ENCODE data around the gene CDK17. TPM values are rescaled to one million over a fixed set of nuclear protein-coding genes. Genes with fewer than 3 reads are reported as not detected.

CDK17 gene
- total and polyA plus RNA-seq, 5 donors from 2014 or later, result 21.6 to 120 (median 26.8) TPM

GRCh38 chr12:96248136-96248931 is 151.9 kb downstream of the CDK17 start:
- H3K27me3 ChIP-seq (ENCODE audit: control insufficient read depth, insufficient read depth, low read length), result no peaks in the 10 kb centered on the region
- no peak overlapping the region for H3K4me3 Mint-ChIP-seq
- DNase-seq (no peak), ATAC-seq (ENCODE audit: low read depth in 2 of 2) (no peak)
- H3K36me3 Mint-ChIP-seq, result peaks cover 46% of the 10 kb centered on the region
- H3K4me1 Mint-ChIP-seq, result peaks cover 16 to 45% (median 36%) of the 10 kb centered on the region in 4 donors
- no peak overlapping the region for H3K27ac ChIP-seq (ENCODE audit: insufficient read depth, low read length, poor library complexity, severe bottlenecking)
- no peak overlapping the region for H3K4me3 ChIP-seq (ENCODE audit: low read depth, low read length)
- H3K9me3 ChIP-seq (ENCODE audit: control insufficient read depth in 2 of 2, low read length in 2 of 2), result no peaks in the 10 kb centered on the region
- peaks cover 0 to 2% (median 0%) of the 10 kb centered on the region in 7 donors for H3K9me3 Mint-ChIP-seq
- H3K27ac Mint-ChIP-seq, result no peak overlapping the region
- peaks cover 83% of the 10 kb centered on the region for H3K36me3 ChIP-seq (ENCODE audit: control insufficient read depth, insufficient read depth, low read length)
- H3K27me3 Mint-ChIP-seq, result no peaks in the 10 kb centered on the region
- peaks cover 4% of the 10 kb centered on the region for H3K4me1 ChIP-seq (ENCODE audit: control insufficient read depth, insufficient read depth, low read length, poor library complexity, severe bottlenecking)

- Mint-ChIP-seq H3K27me3 (no peaks in the 10 kb centered on the region), H3K4me1 (peaks cover 24 to 53% (median 38%) of the 10 kb centered on the region in 4 donors), H3K9me3 (peaks cover 0 to 2% (median 0%) of the 10 kb centered on the region in 7 donors), H3K27ac (peak overlapping the region in 1 of 3 donors; percentile 82), H3K4me3 (no peak overlapping the region), H3K36me3 (peaks cover 43% of the 10 kb centered on the region)
- peaks cover 5% of the 10 kb centered on the region for H3K4me1 ChIP-seq (ENCODE audit: control insufficient read depth, insufficient read depth, low read length, poor library complexity, severe bottlenecking)
- H3K36me3 ChIP-seq (ENCODE audit: control insufficient read depth, insufficient read depth, low read length), result peaks cover 81% of the 10 kb centered on the region
- H3K27ac ChIP-seq (ENCODE audit: insufficient read depth, low read length, poor library complexity, severe bottlenecking), result no peak overlapping the region
- no peak for DNase-seq
- no peak overlapping the region for H3K4me3 ChIP-seq (ENCODE audit: low read depth, low read length)
- H3K9me3 ChIP-seq (ENCODE audit: control insufficient read depth in 2 of 2, low read length in 2 of 2), result no peaks in the 10 kb centered on the region
- no peaks in the 10 kb centered on the region for H3K27me3 ChIP-seq (ENCODE audit: control insufficient read depth, insufficient read depth, low read length)
- no peak for ATAC-seq (ENCODE audit: low read depth in 2 of 2)
Observed at GRCh38 chr12:96247563-96247962, 152.7 kb downstream of the CDK17 start.

- peak overlapping the region in 1 of 3 donors; percentile 70 for H3K27ac Mint-ChIP-seq
- no peaks in the 10 kb centered on the region for H3K27me3 Mint-ChIP-seq
Observed at GRCh38 chr12:96246926-96247505, 153.2 kb downstream of the CDK17 start.

GRCh38 chr12:96244826-96245225 is 155.4 kb downstream of the CDK17 start:
- no peak for DNase-seq
- H3K27ac ChIP-seq (ENCODE audit: insufficient read depth, low read length, poor library complexity, severe bottlenecking), result no peak overlapping the region
- H3K4me3 ChIP-seq (ENCODE audit: low read depth, low read length), result no peak overlapping the region
- no peak for ATAC-seq (ENCODE audit: low read depth in 2 of 2)
- Mint-ChIP-seq H3K27ac (peak overlapping the region in 1 of 3 donors; percentile 64), H3K27me3 (no peaks in the 10 kb centered on the region), H3K36me3 (peaks cover 32% of the 10 kb centered on the region), H3K4me1 (peaks cover 15 to 55% (median 42%) of the 10 kb centered on the region in 4 donors), H3K9me3 (peaks cover 0 to 3% (median 0%) of the 10 kb centered on the region in 7 donors), H3K4me3 (peak overlapping the region in 1 of 4 donors; percentile 15)
- no peaks in the 10 kb centered on the region for H3K9me3 ChIP-seq (ENCODE audit: control insufficient read depth in 2 of 2, low read length in 2 of 2)
- H3K4me1 ChIP-seq (ENCODE audit: control insufficient read depth, insufficient read depth, low read length, poor library complexity, severe bottlenecking), result peaks cover 23% of the 10 kb centered on the region
- H3K36me3 ChIP-seq (ENCODE audit: control insufficient read depth, insufficient read depth, low read length), result peaks cover 61% of the 10 kb centered on the region
- no peaks in the 10 kb centered on the region for H3K27me3 ChIP-seq (ENCODE audit: control insufficient read depth, insufficient read depth, low read length)

More at GRCh38 chr12:96246926-96247505, 153.2 kb downstream of the CDK17 start:
- H3K4me1 ChIP-seq (ENCODE audit: control insufficient read depth, insufficient read depth, low read length, poor library complexity, severe bottlenecking), result peaks cover 11% of the 10 kb centered on the region
- no peak overlapping the region for H3K27ac ChIP-seq (ENCODE audit: insufficient read depth, low read length, poor library complexity, severe bottlenecking)
- H3K9me3 ChIP-seq (ENCODE audit: control insufficient read depth in 2 of 2, low read length in 2 of 2), result no peaks in the 10 kb centered on the region
- H3K9me3 Mint-ChIP-seq, result peaks cover 0 to 2% (median 0%) of the 10 kb centered on the region in 7 donors
- peaks cover 38% of the 10 kb centered on the region for H3K36me3 Mint-ChIP-seq
- DNase-seq (no peak), ATAC-seq (ENCODE audit: low read depth in 2 of 2) (no peak)
- peaks cover 76% of the 10 kb centered on the region for H3K36me3 ChIP-seq (ENCODE audit: control insufficient read depth, insufficient read depth, low read length)
- H3K4me3 ChIP-seq (ENCODE audit: low read depth, low read length), result no peak overlapping the region
- H3K4me3 Mint-ChIP-seq, result no peak overlapping the region
- no peaks in the 10 kb centered on the region for H3K27me3 ChIP-seq (ENCODE audit: control insufficient read depth, insufficient read depth, low read length)
- H3K4me1 Mint-ChIP-seq, result peaks cover 24 to 53% (median 37%) of the 10 kb centered on the region in 4 donors

GRCh38 chr12:96242597-96242996 is 157.6 kb downstream of the CDK17 start:
- ATAC-seq (ENCODE audit: low read depth in 2 of 2), result no peak

GRCh38 chr12:96241846-96242256 is 158.4 kb downstream of the CDK17 start:
- Mint-ChIP-seq H3K4me1 (peaks cover 30 to 65% (median 48%) of the 10 kb centered on the region in 4 donors), H3K27ac (peak overlapping the region; percentile 69 to 82 (median 76)), H3K27me3 (no peaks in the 10 kb centered on the region), H3K4me3 (peak overlapping the region; percentile 47 to 90 (median 68)), H3K36me3 (peaks cover 22% of the 10 kb centered on the region), H3K9me3 (peaks cover 0 to 4% (median 0%) of the 10 kb centered on the region in 7 donors)
- Histone ChIP-seq H3K4me3 (ENCODE audit: low read depth, low read length) (peak overlapping the region; percentile 37), H3K27me3 (ENCODE audit: control insufficient read depth, insufficient read depth, low read length) (no peaks in the 10 kb centered on the region), H3K36me3 (ENCODE audit: control insufficient read depth, insufficient read depth, low read length) (peaks cover 38% of the 10 kb centered on the region), H3K9me3 (ENCODE audit: control insufficient read depth in 2 of 2, low read length in 2 of 2) (no peaks in the 10 kb centered on the region), H3K4me1 (ENCODE audit: control insufficient read depth, insufficient read depth, low read length, poor library complexity, severe bottlenecking) (peaks cover 42% of the 10 kb centered on the region), H3K27ac (ENCODE audit: insufficient read depth, low read length, poor library complexity, severe bottlenecking) (peak overlapping the region; percentile 87)
- ATAC-seq (ENCODE audit: low read depth in 2 of 2) (peak; percentile 87 to 91), DNase-seq (peak; percentile 56 to 73 (median 63))

More at GRCh38 chr12:96242597-96242996, 157.6 kb downstream of the CDK17 start:
- H3K36me3 Mint-ChIP-seq, result peaks cover 22% of the 10 kb centered on the region
- H3K27me3 Mint-ChIP-seq, result no peaks in the 10 kb centered on the region
- Histone ChIP-seq H3K9me3 (ENCODE audit: control insufficient read depth in 2 of 2, low read length in 2 of 2) (no peaks in the 10 kb centered on the region), H3K4me1 (ENCODE audit: control insufficient read depth, insufficient read depth, low read length, poor library complexity, severe bottlenecking) (peaks cover 35% of the 10 kb centered on the region), H3K4me3 (ENCODE audit: low read depth, low read length) (no peak overlapping the region), H3K27me3 (ENCODE audit: control insufficient read depth, insufficient read depth, low read length) (no peaks in the 10 kb centered on the region), H3K36me3 (ENCODE audit: control insufficient read depth, insufficient read depth, low read length) (peaks cover 46% of the 10 kb centered on the region), H3K27ac (ENCODE audit: insufficient read depth, low read length, poor library complexity, severe bottlenecking) (peak overlapping the region; percentile 87)
- no peak for DNase-seq
- H3K4me1 Mint-ChIP-seq, result peaks cover 28 to 60% (median 42%) of the 10 kb centered on the region in 4 donors
- H3K4me3 Mint-ChIP-seq, result peak overlapping the region in 3 of 4 donors; percentile 47 to 58 (median 47)
- peak overlapping the region; percentile 76 to 82 (median 80) for H3K27ac Mint-ChIP-seq
- H3K9me3 Mint-ChIP-seq, result peaks cover 0 to 4% (median 0%) of the 10 kb centered on the region in 7 donors

- H3K27ac Mint-ChIP-seq, result peak overlapping the region in 2 of 3 donors; percentile 76 to 82
- peak overlapping the region; percentile 47 to 90 (median 68) for H3K4me3 Mint-ChIP-seq
- H3K4me1 Mint-ChIP-seq, result peaks cover 30 to 69% (median 49%) of the 10 kb centered on the region in 4 donors
- Histone ChIP-seq H3K9me3 (ENCODE audit: control insufficient read depth in 2 of 2, low read length in 2 of 2) (no peaks in the 10 kb centered on the region), H3K4me1 (ENCODE audit: control insufficient read depth, insufficient read depth, low read length, poor library complexity, severe bottlenecking) (peaks cover 46% of the 10 kb centered on the region), H3K4me3 (ENCODE audit: low read depth, low read length) (peak overlapping the region; percentile 37), H3K27me3 (ENCODE audit: control insufficient read depth, insufficient read depth, low read length) (no peaks in the 10 kb centered on the region), H3K27ac (ENCODE audit: insufficient read depth, low read length, poor library complexity, severe bottlenecking) (peak overlapping the region; percentile 87), H3K36me3 (ENCODE audit: control insufficient read depth, insufficient read depth, low read length) (peaks cover 34% of the 10 kb centered on the region)
- ATAC-seq (ENCODE audit: low read depth in 2 of 2), result no peak
- DNase-seq, result no peak
- peaks cover 0 to 3% (median 0%) of the 10 kb centered on the region in 7 donors for H3K9me3 Mint-ChIP-seq
- H3K27me3 Mint-ChIP-seq, result no peaks in the 10 kb centered on the region
- peaks cover 19% of the 10 kb centered on the region for H3K36me3 Mint-ChIP-seq
Observed at GRCh38 chr12:96241431-96241830, 158.8 kb downstream of the CDK17 start.

Measured in CD4-positive, CD25-positive, alpha-beta regulatory T cell (primary cell).